ENCODE data around the gene PPA1.
"Not testable (repeated sequence)": the region's sequence is repeated elsewhere in the genome, so short reads cannot be mapped to it uniquely, and the experiment has no call there.

The PPA1 gene

GRCh38 chr10:70166394-70166793, 66.8 kb downstream of the PPA1 start:
- DNase-seq = no peak

DNA sequence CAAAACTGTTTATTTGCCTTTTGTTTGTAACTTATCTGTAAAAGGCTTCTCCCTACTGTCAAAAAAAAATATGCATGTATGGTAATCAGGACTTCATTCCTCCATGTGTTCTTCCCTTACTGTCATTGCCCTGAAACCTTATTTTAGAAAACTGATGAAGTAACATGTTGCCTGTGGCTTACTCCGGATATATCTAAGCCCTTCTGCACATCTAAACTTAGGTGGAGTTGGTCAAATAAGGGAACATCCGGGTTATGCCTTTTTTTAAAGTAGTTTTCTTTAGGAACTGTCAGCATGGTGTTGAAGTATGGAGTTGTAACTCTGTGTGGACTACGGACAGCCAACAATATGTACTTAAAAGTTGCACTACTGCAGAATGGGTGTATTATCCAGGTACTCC, 69.1 kb downstream of the PPA1 start:
- DNase-seq = no peak

DNA sequence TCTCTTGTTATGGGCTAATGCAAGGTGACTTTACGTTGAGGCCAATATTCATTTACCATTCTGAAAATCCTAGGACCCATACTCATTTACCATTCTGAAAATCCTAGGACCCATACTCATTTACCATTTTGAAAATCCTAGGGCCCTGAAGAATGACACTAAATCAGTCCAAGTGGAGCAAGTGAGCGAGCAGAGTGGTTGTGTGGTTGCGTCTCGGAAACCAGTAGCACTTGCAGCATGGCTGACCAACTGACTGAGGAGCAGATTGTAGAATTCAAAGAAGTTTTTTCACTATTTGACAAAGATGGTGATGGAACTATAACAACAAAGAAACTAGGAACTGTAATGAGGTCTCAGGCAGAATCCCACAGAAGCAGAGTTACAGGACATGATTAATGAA, 69.8 kb downstream of the PPA1 start:
- no peak for DNase-seq

- DNase-seq = no peak
Measured at GRCh38 chr10:70162892-70163201, 70.4 kb downstream of the PPA1 start.

- no peak for DNase-seq
Measured at GRCh38 chr10:70162151-70162891, 70.9 kb downstream of the PPA1 start.

DNA sequence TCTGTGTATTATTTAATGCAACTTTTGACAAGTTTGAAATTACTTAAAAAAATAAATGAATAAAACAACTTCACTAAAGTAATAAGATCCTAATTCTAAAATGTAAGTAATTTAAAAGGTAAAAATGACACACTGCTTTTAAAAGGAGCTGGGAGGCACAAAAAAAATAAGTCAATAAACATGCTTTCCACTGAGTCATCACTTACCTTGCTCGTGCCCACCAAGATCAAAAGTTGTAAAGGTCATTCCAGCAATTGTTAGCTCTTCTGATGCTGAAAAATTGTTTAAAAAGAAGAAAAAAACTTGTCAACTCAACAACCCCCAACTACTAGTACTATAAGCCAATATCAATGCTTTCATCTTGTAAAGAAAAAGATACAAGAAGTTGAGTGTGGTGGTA, 72.4 kb downstream of the PPA1 start:
- no peak for DNase-seq

DNA sequence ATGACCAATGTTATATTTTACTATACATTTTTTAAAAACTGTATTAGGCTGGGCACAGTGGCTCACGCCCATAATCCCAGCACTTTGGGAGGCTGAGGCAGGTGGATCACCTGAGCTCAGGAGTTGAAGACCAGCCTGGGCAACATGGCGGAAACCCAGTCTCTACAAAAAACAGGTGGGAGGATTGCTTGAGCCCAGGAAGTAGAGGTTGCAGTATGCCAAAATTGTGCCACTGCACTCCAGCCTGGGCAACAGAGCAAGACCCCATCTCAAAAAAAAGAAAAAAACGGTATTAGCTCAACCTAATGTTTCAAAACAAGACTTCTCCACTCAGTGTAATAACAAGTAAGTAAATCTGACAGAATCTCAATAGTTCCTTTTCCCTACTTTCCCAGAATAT, 73.9 kb downstream of the PPA1 start:
- not testable (repeated sequence) for DNase-seq

DNA sequence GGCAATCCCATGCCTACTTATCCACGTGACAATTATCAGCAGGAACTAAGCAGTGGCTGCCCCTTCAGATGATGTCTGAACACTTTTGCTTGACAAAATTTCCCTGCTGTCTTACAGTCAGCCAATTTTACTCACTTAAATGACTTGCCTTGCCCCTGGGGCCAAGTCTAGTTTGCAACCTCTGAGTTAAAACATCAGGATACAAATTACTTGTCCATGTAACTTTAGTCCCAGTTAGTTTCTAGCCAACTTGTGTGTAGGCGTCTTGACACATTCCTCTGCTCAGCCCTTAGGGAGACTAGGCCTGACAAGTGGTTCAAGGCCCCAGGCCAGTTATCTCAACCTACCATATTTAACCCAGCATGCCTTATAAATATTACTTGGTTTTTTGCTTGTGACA, 75.1 kb downstream of the PPA1 start:
- no peak for DNase-seq

DNA sequence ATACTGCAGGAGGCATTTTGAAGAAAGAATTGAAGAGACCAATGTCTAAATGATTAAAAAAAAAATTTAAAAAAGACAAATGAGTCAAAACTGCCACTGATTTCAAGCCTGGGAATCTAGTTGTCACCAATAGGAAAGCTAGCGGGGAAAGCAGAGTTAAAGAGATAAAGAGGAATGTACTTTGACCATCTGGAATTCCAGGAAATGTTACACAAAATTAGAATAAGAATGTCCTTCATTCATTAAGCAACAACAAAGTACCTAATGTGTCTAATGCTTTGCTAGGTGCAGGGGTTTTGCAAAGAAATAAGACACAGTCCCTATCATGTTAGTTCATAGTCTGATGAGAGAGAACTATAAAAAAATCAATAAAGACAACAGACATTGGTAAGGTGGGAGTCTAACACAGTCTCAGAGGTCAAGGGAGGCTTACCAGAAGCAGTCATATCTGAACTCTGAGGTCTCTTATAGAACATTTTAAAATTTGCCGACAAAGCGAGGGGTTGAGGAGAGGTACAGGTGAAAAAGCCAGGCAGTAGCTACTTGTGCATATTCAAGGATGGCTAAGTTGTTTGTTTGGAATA, 77.9 kb downstream of the PPA1 start:
- no peak for DNase-seq

All from activated gamma-delta T cell (primary cell).